Stimulated activated CD4-positive, alpha-beta T cell treated with anti-CD3 and anti-CD28 coated beads, Interleukin-4, amount 100 ng/mL, for 24 hours (primary cell): Measurements from ENCODE around the gene BMP7.
"Not testable (repeated sequence)": the region's sequence is repeated elsewhere in the genome, so short reads cannot be mapped to it uniquely, and the experiment has no call there.

Experiments used
- DNase-seq: peaks from one replicate; pipeline ENCODE4 v3.0.0-alpha.2; 2020

BMP7 gene

GRCh38 chr20:57287007-57287880, 20.8 kb upstream of the BMP7 start:
- DNase-seq, result no peak

- DNase-seq, result no peak
These were observed 17.4 kb upstream of the BMP7 start for GRCh38 chr20:57283860-57284259.

GRCh38 chr20:57282670-57283361, 16.4 kb upstream of the BMP7 start:
- no peak for DNase-seq

GRCh38 chr20:57281900-57282299, 15.5 kb upstream of the BMP7 start:
- DNase-seq, result no peak

GRCh38 chr20:57280221-57280620, 13.8 kb upstream of the BMP7 start:
- DNase-seq, result no peak

GRCh38 chr20:57279548-57279947, 13.1 kb upstream of the BMP7 start:
- DNase-seq, result not testable (repeated sequence)

- no peak for DNase-seq
These were observed 12.0 kb upstream of the BMP7 start for GRCh38 chr20:57278457-57278856.

GRCh38 chr20:57277398-57278105, 11.1 kb upstream of the BMP7 start:
- no peak for DNase-seq

GRCh38 chr20:57276221-57276620, 9.8 kb upstream of the BMP7 start:
- no peak for DNase-seq

GRCh38 chr20:57275813-57276212, 9.4 kb upstream of the BMP7 start:
- no peak for DNase-seq

- no peak for DNase-seq
These were observed 8.9 kb upstream of the BMP7 start for GRCh38 chr20:57275334-57275733.

GRCh38 chr20:57274846-57275245, 8.4 kb upstream of the BMP7 start:
- DNase-seq, result no peak

GRCh38 chr20:57274299-57274698, 7.9 kb upstream of the BMP7 start:
- no peak for DNase-seq

- DNase-seq, result no peak
These were observed 6.6 kb upstream of the BMP7 start for GRCh38 chr20:57272883-57273535.

GRCh38 chr20:57270204-57270984, 4.0 kb upstream of the BMP7 start:
- DNase-seq, result no peak

- DNase-seq, result no peak
These were observed 2.9 kb upstream of the BMP7 start for GRCh38 chr20:57269148-57269984.

- no peak for DNase-seq
These were observed 2.1 kb upstream of the BMP7 start for GRCh38 chr20:57268399-57269076.

- no peak for DNase-seq
These were observed 849 bp upstream of the BMP7 start for GRCh38 chr20:57267158-57267821.

- no peak for DNase-seq
These were observed 497 bp downstream of the BMP7 start for GRCh38 chr20:57265997-57266290.

GRCh38 chr20:57265336-57265996, 975 bp downstream of the BMP7 start:
- DNase-seq, result no peak
